NCI-H524 (cell line): Measurements from ENCODE around the gene SCRN1.

Experiments used
- DNase-seq, 2 experiments: peaks; one replicate each; lab custom pipeline; 2025; lab: John Stamatoyannopoulos, UW

SCRN1 gene

GRCh38 chr7:30005464-30005863 lies 15.9 kb upstream of the SCRN1 start:
- DNase-seq: no peak

GRCh38 chr7:30003098-30003497 lies 13.5 kb upstream of the SCRN1 start:
- no peak for DNase-seq

GRCh38 chr7:30001998-30002397 lies 12.4 kb upstream of the SCRN1 start:
- peak in 1 of 2 experiments; percentile 26 for DNase-seq

GRCh38 chr7:29998489-29998888 lies 8.9 kb upstream of the SCRN1 start:
- DNase-seq: no peak

- DNase-seq: no peak
Observed at GRCh38 chr7:29996321-29996720, 6.7 kb upstream of the SCRN1 start.

GRCh38 chr7:29995652-29996051 lies 6.1 kb upstream of the SCRN1 start:
- DNase-seq: no peak

GRCh38 chr7:29993140-29993539 lies 3.5 kb upstream of the SCRN1 start:
- DNase-seq: no peak

GRCh38 chr7:29991937-29992336 lies 2.3 kb upstream of the SCRN1 start:
- no peak for DNase-seq

- no peak for DNase-seq
Observed at GRCh38 chr7:29990931-29991330, 1.3 kb upstream of the SCRN1 start.

GRCh38 chr7:29988424-29989256 lies 961 bp downstream of the SCRN1 start:
- DNase-seq: peak; percentile 60 to 79

- DNase-seq: peak in 1 of 2 experiments; percentile 31
Observed at GRCh38 chr7:29987811-29988317, 1.7 kb downstream of the SCRN1 start.

GRCh38 chr7:29987083-29987482 lies 2.5 kb downstream of the SCRN1 start:
- no peak for DNase-seq

- DNase-seq: peak in 1 of 2 experiments; percentile 49
Observed at GRCh38 chr7:29980151-29980550, 9.4 kb downstream of the SCRN1 start.

GRCh38 chr7:29977886-29978651 lies 11.5 kb downstream of the SCRN1 start:
- no peak for DNase-seq

- DNase-seq: no peak
Observed at GRCh38 chr7:29976673-29977415, 12.8 kb downstream of the SCRN1 start.

- no peak for DNase-seq
Observed at GRCh38 chr7:29976266-29976665, 13.3 kb downstream of the SCRN1 start.

- DNase-seq: no peak
Observed at GRCh38 chr7:29975561-29975960, 14.0 kb downstream of the SCRN1 start.

- DNase-seq: no peak
Observed at GRCh38 chr7:29974286-29974685, 15.3 kb downstream of the SCRN1 start.

- DNase-seq: no peak
Observed at GRCh38 chr7:29972315-29972669, 17.3 kb downstream of the SCRN1 start.

GRCh38 chr7:29971566-29972314 lies 17.9 kb downstream of the SCRN1 start:
- no peak for DNase-seq

- no peak for DNase-seq
Observed at GRCh38 chr7:29970158-29970557, 19.4 kb downstream of the SCRN1 start.

GRCh38 chr7:29969738-29970137 lies 19.9 kb downstream of the SCRN1 start:
- no peak for DNase-seq
